GM12892 (cell line): ENCODE data around the gene PSMC1.

Source experiments
- POLR2A ChIP-seq: IDR thresholded peaks from 2 replicates; pipeline ENCODE4 v1.6.1; 2011; ENCODE audit warnings: low read depth, low read length, control low read depth
- TAF1 ChIP-seq: IDR thresholded peaks from 2 replicates; pipeline ENCODE4 v1.6.1; 2011; ENCODE audit warnings: low read depth, mild to moderate bottlenecking, control low read depth, low read length, borderline replicate concordance

GRCh38 chr14:90246936-90247335 is 9.4 kb upstream of the PSMC1 start:
- TF ChIP-seq TAF1 (no peak), POLR2A (no peak)
